Right lobe of liver (tissue), 4 donors: ENCODE data around the gene KLF11.

Experiments
- CTCF ChIP-seq, 4 donors: fragments of 200-600 bp in 3 of 4; fragments of 450-650 bp in 1 of 4; IDR thresholded peaks; one replicate each; pipeline versions ENCODE4 v1.5.1 to v1.8.0; 2016 to 2022; ENCODE audit warnings: antibody characterized with exemption in 4 of 4, mild to moderate bottlenecking in 2 of 4
- POLR2A ChIP-seq: fragments of 450-650 bp; IDR thresholded peaks from one replicate; pipeline ENCODE4 v1.6.1; 2017; ENCODE audit warnings: antibody characterized with exemption, mild to moderate bottlenecking
- donor health status: DM: no; HTN: no; CAD: no.
- donor health status: DM: no; HTN: no; CAD: no.
- donor health status: DM: no; HTN: yes; CAD: no.

- TF ChIP-seq CTCF (IDR thresholded peaks at IDR 0.05) (no peak), POLR2A (no peak)
These were observed 42.3 kb downstream of the KLF11 start for GRCh38 chr2:10085668-10086059.
